GM21825 (cell line): ENCODE measurements around the gene NDUFA7.
A peak's percentile ranks its signal among the peaks of the same experiment; 100 is the strongest.
"Not testable (repeated sequence)": the region's sequence is repeated elsewhere in the genome, so short reads cannot be mapped to it uniquely, and the experiment has no call there.

ENCODE experiments used
- ATAC-seq: cut with Tn5 transposase; IDR thresholded peaks from one replicate; pipeline ENCODE4 v1.9.1; 2021; ENCODE audit warnings: mild to moderate bottlenecking, moderate library complexity; ENCODE audit not compliant: unreplicated experiment

The NDUFA7 gene

GRCh38 chr19:8269724-8270123 lies 51.5 kb downstream of the NDUFA7 start:
- peak; percentile 9 for ATAC-seq

DNA sequence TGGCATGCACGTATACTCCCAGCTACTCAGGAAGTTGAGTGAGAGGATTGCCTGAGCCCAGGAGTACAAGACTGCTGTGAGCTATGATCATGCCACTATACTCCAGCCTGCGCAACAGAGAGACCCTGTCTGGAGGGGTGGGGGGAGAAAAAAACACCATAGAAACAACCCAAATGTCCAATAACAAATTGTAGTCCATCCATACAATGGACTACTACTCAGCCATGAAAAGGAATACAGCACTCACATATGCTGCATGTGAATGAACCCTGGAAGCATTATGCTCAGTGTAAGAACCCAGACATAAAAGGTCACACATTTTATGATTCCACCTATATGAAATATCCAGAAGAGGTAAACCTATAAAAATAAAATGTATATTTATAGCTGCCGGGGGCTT lies 55.3 kb downstream of the NDUFA7 start:
- ATAC-seq = no peak

- ATAC-seq = not testable (repeated sequence)
Observed at GRCh38 chr19:8264248-8264647, 56.9 kb downstream of the NDUFA7 start.

- ATAC-seq = no peak
Observed at GRCh38 chr19:8262431-8262830, 58.7 kb downstream of the NDUFA7 start.

- ATAC-seq = no peak
Observed at GRCh38 chr19:8261881-8262280, 59.3 kb downstream of the NDUFA7 start.

GRCh38 chr19:8261347-8261746 lies 59.8 kb downstream of the NDUFA7 start:
- no peak for ATAC-seq
